ENCODE measurements around the gene RSBN1L.
"Not testable (repeated sequence)": the region's sequence is repeated elsewhere in the genome, so short reads cannot be mapped to it uniquely, and the experiment has no call there.

RSBN1L gene

DNA sequence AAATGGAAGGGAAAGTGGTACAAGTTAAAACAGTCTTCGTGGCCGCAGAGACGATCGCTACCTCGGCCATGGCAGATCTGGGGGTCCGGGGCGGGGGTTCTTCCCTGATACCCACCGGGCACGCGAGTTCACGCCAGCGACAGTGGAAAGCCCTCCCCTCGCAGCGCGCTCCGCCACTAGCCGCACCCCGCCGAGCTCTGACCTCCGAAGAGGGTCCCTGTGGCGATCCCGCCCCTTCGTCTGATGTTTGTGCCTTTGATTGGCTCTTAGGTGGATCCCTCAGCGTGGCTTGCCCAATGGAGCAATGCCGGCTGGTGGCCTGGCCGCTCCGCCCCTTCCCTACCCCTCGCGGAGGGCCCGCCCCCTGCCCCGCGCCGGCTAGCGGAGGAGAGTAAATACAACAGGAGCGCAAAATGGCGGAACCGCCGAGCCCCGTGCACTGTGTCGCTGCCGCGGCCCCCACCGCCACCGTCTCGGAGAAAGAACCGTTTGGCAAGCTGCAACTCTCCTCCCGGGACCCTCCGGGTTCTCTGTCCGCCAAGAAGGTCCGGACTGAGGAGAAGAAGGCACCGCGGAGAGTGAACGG lies at the start of gene RSBN1L:
RSBN1L (plus strand) TSS at position 403 of the 586 bp plus-strand sequence; CDS start at position 414, 11 bp downstream.
- in situ Hi-C loops (cut with MboI; ENCODE audit: low sequenced_read_pairs): no loop called here

DNA sequence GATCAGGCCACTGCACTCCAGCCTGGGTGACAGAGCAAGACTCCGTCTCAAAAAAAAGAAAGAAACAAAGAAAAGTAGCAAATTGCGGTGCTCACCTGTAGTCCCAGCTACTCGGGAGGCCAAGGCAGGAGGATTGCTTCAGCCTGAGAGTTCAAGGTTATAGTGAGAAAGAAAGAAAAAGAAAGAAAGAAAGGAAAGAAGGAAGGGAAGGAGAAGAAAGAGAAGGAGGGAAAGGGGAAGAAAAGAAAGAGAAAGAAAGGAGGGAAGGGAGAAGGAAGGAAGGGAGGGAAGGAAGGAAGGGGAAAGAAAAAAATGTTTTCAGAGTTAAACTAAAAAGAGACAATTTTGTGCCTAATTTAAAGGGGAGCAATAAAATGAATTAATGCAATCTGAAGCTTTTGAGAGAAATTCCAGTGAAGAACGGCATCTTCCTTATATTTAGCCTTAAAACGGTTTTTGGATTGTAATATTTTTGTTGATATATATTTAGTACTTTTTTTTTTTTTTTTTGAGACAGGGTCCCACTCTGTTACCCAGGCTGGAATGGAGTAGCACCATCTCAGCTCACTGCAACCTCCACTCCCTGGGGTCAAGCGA lies 47.4 kb upstream of the RSBN1L start:
- in situ Hi-C loops (cut with MboI; ENCODE audit: low sequenced_read_pairs): no loop called here

DNA sequence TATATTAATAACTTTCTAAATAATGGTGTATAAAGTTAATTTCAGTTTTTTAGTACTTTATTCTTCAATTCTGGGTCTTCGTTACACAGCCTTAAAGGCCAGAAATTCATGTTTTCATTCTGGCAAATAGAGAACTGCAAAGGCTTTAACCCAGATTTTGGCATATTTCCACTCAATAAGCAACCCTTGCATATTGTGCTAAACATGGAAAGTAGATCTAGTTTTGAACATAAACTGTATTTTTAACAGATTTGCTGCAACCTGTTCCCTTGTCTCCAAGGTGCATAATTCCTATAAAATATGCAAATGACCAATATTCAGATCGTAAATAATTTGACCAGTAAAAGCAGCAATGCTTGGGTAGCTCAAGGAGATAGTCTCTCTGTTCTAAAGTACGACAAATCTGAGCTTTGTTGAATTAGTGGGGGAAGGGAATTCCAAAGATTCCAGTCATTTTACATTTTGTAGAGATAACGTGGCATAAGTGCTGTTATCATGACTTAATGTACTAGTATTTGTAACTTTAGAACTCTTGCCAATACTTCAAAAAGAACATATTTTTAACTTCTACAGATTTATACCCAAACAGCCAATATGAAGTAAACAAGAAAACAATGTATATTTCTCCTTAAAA lies 46.4 kb upstream of the RSBN1L start:
- in situ Hi-C loops (cut with MboI; ENCODE audit: low sequenced_read_pairs): no loop called here

DNA sequence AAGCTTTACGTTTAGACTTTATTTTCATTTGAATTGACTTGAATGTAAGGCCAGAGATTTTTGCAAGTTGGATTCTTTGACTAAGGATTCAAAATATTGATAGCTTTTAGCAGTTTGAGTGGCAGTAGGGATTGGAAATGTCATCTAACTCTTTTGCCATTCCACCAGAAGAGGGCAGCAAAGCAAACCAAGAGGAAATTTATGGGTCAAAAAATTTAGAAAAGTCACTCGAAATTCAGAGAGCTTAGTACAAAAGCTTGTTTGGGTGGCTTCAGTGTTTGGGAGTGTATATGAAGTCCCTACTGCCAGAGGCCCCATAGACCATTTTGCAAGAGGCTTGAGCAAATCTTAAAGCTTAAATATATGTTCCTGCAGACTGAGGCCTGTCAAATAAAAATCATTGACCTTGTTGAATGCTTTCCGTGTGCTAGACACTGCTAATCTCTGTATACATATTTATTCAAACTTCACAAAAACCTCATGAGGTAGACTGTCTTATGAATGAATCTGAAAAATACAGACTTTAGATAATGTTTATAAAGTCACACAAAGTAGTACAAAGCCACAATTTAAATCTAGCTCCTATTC lies 44.6 kb upstream of the RSBN1L start:
- in situ Hi-C loops (cut with MboI; ENCODE audit: low sequenced_read_pairs): no loop called here

DNA sequence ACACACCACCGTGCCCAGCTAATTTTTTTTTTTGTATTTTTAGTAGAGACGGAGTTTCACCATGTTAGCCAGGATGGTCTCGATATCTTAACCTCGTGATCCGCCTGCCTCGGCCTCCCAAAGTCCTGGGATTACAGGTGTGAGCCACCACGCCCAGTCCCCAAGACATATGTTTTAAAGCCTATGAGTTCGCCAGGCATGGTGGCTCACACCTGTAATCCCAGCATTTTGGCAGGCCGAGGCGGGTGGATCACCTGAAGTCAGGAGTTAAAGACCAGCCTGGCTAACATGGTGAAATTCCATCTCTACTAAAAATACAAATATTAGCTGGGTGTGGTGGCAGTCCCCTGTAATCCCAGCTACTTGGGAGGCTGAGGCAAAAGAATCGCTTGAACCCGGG lies 43.4 kb upstream of the RSBN1L start:
- in situ Hi-C loops (cut with MboI; ENCODE audit: low sequenced_read_pairs): not testable (repeated sequence)

DNA sequence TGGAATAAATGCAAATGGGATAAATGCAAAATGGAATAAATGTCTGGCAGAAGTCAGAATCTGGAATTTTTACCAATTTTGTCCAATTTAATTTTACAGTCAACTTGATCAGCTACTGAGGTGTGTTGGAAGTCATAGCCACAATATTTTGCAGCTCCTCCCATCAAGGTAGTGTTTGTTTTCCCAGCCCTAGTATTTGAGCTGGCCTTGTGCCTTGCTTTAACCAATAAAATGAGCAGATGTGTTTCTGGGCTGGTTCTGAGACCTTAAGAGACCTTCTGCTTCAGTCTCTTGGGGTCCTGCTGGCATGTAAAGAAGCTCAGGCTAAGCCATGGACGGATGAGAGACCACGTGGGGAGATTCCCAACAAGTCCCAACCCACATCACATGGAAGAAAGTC lies 42.7 kb upstream of the RSBN1L start:
- in situ Hi-C loops (cut with MboI; ENCODE audit: low sequenced_read_pairs): no loop called here

DNA sequence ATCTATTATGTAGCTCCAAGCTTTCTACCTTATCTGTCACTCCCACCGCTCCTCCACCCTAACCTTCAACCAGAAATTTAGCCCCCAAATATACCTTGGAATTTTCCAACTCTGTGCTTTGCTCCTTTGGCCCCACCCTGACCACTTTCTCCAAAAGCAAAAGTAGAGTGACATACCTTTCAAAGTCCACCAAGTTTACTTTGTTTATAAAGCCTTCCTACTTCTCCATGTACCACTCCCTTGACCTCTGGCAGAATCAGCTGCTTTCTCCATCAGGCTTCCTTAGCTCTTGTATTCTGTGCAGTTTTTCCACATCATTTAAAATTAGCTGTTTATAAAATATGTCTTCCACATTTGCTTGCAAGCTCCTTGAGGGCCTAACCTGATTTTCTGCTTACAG lies 40.9 kb upstream of the RSBN1L start:
- in situ Hi-C loops (cut with MboI; ENCODE audit: low sequenced_read_pairs): no loop called here

DNA sequence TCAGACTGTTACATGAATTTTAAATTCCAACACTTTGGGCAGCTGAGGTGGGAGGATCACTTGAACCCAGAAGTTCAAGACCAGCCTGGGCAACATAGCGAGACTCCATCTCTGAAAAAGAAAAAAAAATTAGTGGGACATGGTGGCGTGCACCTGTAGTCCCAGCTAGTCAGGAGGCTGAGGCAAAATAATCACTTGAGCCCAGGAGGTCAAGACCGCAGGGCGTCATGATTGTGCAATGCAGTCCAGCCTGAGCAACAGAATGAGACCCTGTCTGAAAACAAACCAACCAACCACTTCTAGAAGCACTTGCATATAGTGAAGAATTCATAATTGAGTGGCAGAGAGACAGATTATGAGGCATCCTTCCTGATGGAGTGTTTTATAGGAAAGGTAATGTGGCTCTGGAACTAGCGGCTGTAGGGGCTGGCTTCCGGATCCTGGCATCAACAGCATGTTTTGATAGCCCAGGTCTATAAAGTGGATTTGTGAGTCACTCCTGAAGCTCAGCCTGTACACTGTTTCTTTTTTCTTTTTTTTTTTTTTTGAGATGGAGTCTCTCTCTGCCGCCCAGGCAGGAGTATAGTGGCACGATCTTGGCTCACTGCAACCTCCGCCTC lies 40.3 kb upstream of the RSBN1L start:
- in situ Hi-C loops (cut with MboI; ENCODE audit: low sequenced_read_pairs): no loop called here

DNA sequence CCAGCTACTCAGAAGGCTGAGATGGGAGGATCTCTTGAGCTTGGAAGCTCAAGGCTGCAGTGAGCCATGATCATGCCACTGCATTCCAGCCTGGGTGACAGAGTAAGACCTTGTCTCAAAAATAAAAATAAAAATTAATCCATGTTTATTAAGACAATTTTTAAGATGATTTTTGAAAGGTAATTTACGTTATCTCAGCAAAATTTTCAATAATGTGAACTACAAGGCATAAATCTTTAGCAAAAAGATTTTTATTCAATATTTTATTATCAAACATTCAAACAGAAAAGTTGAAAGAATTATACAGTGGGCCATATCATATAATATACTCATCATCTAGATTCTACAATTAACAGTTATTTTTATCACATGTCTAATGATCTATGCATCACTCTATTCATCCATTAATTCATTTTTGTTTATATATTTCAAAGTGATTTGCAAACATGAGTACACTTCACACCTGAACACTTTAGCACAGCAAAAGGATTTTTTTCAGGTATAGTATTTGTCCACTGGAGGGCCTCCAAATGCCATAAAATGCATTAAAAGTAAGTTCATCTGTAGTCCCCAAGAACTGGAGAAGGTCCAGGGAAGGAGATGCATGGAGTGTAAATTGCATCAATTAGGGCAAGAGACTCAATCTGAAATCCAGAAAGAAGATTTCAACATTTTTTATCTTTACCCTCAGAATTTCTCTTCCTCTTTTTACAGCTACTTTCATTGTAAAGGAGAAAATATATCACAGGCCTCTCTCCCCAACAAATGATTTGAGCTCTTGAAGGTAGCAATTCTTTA lies 38.6 kb upstream of the RSBN1L start:
- in situ Hi-C loops (cut with MboI; ENCODE audit: low sequenced_read_pairs): no loop called here

DNA sequence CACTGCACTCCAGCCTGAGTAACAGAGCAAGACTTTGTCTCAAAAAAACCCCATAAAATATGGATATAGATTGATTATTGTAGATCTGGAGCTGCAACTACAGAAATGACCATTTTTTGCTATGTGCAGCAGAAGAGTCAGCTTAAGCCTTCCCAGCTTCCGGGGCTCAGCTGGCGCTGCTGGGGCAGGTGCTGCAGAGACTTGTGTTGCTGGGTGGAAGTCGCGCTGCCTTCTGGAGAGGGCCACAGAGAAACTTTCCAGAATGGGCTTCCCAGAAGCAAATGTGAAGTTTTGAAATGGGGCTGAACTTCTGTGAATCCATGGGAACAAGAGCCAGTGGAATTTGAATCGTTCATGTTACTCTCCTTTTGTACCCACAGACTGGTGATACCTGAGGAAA lies 37.3 kb upstream of the RSBN1L start:
- in situ Hi-C loops (cut with MboI; ENCODE audit: low sequenced_read_pairs): no loop called here

DNA sequence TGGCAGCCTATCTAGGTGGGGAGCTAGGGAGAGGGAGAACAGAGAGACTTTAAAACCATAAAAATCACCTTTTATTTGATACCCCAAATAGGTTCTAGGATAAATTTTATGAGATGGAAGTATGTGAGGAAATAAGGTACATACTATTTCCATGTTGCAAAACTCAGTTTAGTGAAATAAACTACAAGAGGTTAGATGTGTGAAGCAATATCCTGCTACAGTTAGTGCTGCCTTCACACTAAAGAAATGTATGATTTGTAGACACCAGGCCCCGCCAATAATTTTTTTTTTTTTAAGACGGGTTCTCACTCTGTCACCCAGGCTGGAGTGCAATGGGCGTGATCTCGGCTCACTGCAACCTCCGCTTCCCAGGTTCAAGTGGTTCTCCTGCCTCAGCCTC lies 34.4 kb upstream of the RSBN1L start:
- in situ Hi-C loops (cut with MboI; ENCODE audit: low sequenced_read_pairs): loop anchor here (10.0 kb wide), 1 partner anchor 93 kb away; no protein-coding TSS in a partner anchor

DNA sequence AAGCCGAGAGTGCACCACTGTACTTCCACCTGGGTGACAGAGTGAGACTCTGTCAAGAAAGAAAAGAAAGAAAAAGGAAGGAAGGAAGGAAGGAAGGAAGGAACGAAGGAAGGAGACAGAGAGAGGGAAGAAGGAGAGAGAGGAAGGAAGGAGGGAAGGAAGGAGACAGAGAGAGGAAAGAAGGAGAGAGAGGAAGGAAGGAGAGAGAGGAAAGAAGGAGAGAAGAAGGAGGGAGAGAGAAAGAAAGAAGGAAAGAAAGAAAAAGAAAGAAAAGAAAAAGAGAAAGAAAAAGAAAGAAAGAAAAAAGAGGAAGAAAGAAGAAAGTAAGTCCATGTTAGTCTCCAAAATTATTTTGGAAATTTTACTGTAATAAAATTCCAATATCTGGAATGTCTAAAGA lies 33.4 kb upstream of the RSBN1L start:
- in situ Hi-C loops (cut with MboI; ENCODE audit: low sequenced_read_pairs): loop anchor here (10.0 kb wide), 1 partner anchor 92 kb away; no protein-coding TSS in a partner anchor

DNA sequence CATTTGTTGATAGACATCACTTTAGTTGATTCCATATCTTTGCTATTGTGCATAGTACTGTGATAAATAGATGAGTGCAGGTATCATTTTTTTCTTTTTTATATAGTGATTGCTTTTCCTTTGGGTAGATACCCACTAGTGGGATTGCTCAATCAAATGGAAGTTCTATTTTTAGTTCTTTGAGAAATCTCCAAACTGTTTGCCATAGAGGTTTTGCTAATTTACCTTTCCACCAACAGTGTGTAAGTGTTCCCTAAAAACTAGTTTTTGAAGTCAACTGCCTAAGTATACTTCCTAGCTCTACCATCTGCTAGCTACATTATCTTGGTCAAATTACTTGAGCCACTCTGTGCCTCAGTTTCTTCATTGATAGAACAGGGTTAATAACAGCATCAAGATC lies 31.5 kb upstream of the RSBN1L start:
- in situ Hi-C loops (cut with MboI; ENCODE audit: low sequenced_read_pairs): loop anchor here (10.0 kb wide), 1 partner anchor 90 kb away; no protein-coding TSS in a partner anchor

DNA sequence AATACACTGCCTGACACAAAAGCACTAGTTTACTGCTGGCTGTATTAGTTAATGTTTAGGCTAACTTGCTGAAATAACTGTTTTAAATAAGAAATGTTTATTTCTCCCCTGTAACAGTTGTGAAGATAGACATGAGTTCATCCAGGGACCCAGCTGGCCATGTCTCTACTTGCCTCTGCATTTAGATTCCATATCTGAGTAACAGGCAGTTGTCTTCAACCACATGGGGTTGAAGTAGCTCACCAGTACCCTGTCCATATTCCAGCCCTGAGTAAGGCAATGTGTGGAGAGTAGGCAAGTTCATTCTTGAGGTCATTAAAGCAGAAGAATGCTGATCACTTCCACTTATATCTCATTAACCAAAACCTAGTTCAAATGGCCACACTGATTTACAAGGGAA lies 31.1 kb upstream of the RSBN1L start:
- in situ Hi-C loops (cut with MboI; ENCODE audit: low sequenced_read_pairs): loop anchor here (10.0 kb wide), 1 partner anchor 90 kb away; no protein-coding TSS in a partner anchor

DNA sequence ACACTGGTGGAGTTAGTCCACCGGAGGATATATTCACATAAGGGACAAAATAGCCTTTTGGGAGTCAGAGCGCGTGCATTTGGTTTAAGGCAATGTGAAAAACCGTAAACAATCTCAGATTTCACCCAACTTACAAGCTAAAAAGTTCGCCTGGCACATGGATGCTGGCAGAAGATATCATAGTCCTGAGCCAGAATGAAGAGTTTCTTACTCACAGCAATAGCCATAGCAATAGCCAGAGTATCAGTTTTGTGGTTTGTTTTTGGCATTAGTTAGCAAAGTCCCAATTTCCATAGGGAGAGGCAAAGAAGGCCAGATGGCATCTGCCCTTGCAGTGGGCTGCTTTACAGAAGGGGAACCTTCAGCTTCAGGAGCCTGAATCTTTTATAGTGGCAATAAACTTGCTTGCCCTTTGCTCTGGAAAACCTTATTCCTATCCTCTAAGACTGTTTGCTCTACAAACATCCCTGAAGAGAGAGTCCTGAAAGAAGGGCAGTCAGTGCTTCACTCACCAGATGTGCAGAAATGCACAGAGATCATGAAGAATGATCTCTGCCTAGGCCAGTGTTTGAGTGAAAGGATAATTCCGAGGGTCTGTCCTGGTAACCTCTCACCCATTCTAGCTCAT lies 28.7 kb upstream of the RSBN1L start:
- in situ Hi-C loops (cut with MboI; ENCODE audit: low sequenced_read_pairs): loop anchor here (10.0 kb wide), 1 partner anchor 87 kb away; no protein-coding TSS in a partner anchor

DNA sequence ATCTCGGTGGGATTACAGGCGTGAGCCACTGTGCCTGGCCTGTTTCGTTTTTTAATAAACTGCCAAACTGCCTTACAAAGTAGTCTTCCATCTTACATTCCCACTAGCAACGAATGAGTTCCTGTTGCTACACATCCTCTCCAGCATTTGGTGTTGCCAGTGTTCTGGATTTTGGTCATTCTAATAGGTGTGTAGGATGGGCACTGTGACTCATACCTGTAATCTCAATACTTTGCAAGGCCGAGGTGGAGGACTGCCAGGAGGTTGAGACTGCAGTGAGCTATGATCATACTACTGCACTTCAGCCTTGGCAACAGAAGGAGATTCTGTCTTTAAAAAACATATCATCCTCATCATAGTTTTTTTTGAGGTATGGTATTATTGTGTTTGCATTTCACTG lies 21.4 kb upstream of the RSBN1L start:
- in situ Hi-C loops (cut with MboI; ENCODE audit: low sequenced_read_pairs): no loop called here

DNA sequence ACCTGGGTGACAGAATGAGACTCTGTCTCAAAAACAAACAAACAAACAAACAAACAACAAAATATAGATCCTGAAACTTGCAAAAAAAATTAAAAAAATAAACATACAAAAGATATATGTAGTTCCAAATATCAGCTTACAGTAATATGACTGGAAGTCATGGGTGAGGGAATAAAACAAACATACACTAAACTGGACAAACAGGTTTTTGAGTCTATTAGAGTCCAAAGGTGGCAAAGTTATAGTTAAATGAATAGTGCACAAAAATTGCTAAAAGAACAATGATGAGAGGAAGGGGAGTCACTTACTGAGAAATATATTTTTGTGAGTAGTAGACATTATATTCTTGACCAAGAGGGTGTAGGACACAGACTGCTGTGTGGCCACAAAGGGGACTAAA lies 16.7 kb upstream of the RSBN1L start:
- in situ Hi-C loops (cut with MboI; ENCODE audit: low sequenced_read_pairs): no loop called here

DNA sequence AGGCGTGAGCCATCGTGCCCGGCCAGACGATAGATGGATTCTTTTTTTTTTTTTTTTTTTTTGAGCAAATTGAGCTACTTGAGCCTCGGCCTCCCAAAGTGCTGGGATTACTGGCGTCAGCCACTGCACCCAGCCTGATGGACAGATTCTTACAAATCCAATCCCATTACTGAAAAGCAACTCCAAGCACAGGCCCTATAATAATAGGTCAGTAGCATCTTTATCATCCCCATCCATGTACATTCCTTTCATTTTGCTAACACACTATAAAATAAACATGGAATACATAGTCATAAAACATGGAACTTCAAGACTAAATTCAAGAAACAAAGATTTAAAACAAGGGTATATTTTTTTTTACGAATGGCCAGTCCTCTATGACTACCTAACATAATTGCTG lies 16.0 kb upstream of the RSBN1L start:
- in situ Hi-C loops (cut with MboI; ENCODE audit: low sequenced_read_pairs): no loop called here

DNA sequence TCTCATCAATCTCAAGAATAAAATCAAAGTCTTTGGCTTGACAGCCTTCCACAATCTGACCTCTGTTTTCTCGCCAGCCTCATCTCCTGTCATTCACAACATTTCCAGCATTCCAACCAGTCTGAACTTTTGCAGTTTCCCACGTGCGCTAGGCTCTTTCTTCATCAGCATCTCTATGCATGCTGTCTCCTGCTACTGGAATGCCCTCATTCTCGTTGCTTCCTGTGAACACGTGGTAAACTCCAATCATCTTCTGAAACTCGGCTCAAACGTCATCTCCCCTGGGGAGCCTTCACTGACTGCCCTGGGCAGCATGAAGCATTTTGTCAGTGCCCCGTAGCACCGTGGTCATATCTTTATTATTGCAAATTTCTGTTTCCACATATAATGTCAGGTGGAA lies 12.2 kb upstream of the RSBN1L start:
- in situ Hi-C loops (cut with MboI; ENCODE audit: low sequenced_read_pairs): no loop called here

DNA sequence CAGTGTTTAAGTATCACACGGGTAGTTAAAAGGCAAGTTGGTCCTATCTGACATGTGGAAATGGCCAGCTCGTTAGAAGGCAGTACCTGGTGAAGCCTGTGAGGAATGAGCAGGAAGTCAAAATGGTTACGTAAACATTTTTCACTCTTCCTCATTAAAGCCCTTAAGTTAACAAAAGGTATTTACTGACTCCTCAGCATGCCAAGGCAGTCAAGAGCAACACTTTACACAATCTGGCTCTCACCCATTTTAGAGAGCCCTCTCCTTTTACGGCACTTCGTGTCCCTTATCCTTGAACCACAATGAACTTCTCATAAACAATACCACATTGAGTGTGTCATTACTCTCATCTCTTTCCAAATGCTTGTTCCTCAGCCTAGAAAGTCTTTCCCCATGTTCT lies 11.0 kb upstream of the RSBN1L start:
- in situ Hi-C loops (cut with MboI; ENCODE audit: low sequenced_read_pairs): no loop called here

All from HL-60/S4 treated with phorbol 12-myristate 13-acetate at 8.2 ng/mL for 4 days and 3 days (cell line).